T follicular helper cell (primary cell): ENCODE data around the gene ZP2.
A peak's percentile ranks its signal among the peaks of the same experiment; 100 is the strongest.
"Not testable (repeated sequence)": the region's sequence is repeated elsewhere in the genome, so short reads cannot be mapped to it uniquely, and the experiment has no call there.

Source experiments
- DNase-seq: peaks from one replicate; pipeline ENCODE4 v3.0.0-alpha.2; 2020; ENCODE audit warnings: low read depth

The ZP2 gene

GRCh38 chr16:21170116-21170515, 41.3 kb downstream of the ZP2 start:
- not testable (repeated sequence) for DNase-seq

DNA sequence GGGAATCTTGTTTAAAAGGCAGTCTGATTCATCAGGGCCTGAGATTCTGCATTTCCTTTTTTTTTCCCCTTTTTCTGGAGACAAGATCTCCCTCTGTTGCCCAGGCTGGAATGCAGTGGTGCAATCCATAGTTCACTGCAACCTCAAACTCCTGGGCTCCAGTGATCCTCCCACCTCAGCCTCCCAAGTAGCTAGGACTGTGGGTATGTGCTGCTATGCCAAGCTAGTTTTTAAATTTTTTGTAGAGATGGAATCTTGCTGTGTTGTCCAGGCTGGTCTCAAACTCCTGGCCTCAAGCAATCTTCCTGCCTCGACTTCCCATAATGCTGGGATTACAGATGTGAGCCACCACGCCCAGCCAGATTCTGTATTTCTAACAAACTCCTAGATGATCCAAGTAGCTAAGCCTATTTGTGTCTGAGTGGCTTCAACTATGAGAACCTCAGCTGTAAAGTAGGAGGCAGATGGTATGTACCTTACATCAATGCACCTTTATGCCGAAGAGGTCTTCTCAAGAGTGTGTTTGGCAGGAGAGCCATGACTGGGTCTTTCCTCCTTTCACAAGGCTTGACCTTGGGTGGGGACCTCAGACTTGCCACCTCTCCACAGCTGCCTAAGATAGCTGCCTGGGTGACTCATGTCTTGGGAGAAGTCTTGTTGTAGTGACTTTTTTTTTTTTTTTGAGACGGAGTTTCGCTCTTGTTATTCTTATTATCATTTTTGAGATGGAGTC, 42.0 kb downstream of the ZP2 start:
- no peak for DNase-seq

GRCh38 chr16:21167929-21168602, 43.3 kb downstream of the ZP2 start:
- DNase-seq: no peak

- DNase-seq: no peak
These were observed 44.0 kb downstream of the ZP2 start for GRCh38 chr16:21167360-21167759.

DNA sequence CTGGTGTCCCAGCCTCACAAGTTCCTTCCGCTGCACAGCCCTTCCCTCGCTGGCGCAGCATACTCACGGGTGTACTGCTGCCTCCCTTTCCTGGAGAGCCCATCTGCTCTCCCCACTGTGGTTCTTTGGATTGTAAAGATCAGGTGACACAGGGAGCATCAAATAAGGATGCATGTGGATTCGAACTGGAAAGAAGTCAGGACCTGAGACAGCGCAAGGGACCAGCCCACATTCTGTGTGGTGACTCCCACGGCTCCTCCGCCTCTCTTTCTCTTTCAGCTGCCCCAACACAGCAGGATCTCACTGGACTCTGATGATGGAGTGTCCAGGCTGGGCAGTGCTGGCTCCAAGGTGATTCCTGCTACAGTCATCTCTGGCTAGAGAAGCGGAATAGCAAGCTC, 44.8 kb downstream of the ZP2 start:
- no peak for DNase-seq

DNA sequence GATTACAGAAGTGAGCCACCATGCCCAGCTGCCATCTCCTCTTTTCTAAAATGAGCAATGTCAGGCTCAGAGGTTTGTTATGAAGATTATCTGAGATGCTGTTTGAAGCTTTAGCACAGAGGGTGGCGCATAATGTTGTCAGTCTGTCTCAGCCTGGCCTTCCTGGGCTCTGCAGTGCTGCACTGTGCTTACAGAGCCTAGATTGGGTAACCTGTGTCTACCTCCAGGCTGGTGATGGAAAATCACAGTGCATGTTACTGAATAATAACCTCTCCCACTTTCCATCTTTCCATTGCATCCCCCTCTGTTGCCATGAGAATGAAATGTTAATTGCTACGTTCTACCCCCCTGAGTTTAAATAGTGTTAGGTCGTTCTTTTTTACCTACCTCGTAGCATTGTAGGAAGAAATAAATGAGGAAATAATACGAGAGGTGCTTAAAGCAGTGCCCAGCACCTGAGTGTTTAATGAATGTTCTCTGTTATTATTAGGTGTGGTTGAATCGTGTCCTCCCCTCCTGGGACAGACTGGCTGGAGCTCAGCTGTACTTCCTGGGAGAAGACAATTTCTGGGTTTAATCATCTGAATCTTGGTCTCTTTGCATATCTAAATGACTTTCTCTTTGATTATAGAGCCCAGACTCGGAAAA, 46.7 kb downstream of the ZP2 start:
- DNase-seq: no peak

DNA sequence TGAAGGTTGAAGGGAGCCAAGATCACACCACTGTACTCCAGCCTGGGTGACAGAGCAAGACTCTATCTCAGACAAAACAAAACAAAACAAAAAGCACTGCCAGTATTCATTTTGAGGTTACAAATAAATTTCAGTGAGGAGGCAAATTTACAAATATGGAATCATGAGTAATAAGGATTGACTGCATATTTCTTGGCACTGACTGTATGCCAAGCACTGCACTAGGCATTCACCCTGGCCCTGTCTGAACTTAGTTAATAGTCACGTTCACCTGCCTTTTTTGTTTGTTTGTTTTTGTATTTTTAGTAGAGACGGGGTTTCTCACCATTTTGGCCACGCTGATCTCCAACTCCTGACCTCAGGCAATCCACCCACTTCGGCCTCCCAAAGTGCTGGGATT, 47.8 kb downstream of the ZP2 start:
- no peak for DNase-seq

- no peak for DNase-seq
These were observed 48.7 kb downstream of the ZP2 start for GRCh38 chr16:21162661-21163151.

GRCh38 chr16:21161211-21161610, 50.2 kb downstream of the ZP2 start:
- no peak for DNase-seq

DNA sequence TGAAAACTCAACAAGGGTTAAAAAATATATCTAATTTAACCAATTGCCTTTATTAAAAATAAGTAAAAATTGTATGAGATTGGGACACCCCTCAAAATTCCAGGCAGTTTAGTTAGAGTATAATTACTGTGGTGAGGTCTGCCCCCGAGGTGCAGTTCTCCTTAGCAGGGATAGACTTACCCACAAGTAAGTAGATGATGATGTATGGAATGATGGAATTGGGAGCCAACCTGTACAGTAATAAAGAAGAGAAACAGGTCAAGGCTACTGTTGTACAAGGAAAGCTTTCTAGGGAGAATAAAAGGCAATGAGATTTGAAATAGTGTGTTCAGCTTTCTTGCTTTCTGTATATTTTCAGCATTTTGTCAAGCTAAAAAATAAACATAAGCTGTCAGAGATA, 51.1 kb downstream of the ZP2 start:
- DNase-seq: no peak

GRCh38 chr16:21159281-21159951, 52.0 kb downstream of the ZP2 start:
- DNase-seq: no peak

DNA sequence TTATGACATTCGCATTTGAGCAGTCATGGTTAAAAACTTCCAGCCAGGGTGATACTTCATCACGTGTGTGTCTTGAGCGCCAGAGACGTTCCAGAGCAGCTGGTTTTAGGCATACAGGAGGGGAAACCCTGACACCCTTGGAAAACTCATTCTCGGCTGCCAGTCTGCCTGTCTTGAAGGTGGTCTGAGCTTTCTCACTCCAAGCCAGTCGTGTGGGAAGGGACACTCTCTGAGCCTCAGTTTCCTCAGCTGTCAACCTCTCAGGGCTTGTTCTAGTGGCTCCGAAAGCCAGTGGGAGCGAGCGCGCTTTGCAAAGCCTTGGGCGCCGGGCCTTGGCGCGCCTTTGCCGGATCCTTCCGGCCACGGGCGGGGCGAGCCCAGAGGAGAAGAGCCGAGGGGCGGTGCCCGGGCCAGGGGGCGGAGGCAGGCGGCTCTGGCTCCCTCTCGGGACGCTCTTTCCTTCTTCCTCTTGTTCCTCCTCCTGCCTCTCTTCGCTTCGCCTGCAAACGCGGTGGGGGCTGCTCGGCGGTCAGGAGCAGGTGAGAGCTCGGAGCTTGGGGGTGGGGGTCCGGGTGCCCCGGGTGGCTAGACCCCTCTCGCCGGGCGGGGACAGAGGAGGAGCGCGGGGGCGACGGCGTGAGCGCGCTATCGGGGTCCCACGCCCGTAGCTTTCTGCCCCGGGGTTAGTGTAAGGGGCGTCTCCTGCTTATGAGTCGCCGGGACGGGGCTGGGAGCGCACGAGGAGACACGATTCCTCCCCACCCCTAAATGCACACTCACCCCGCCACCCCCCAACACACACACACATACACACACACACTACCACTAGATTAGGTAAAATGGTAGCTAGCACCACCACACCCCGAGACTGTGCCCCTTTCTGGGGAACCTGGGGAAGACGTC, 52.9 kb downstream of the ZP2 start, which contains the start of gene LDAF1:
LDAF1 (plus strand) TSS at position 467 of the 903 bp plus-strand sequence. CDS start 2,509 bp downstream, outside the sequence.
- peak; percentile 68 for DNase-seq

- no peak for DNase-seq
These were observed 53.7 kb downstream of the ZP2 start for GRCh38 chr16:21157632-21158031.

GRCh38 chr16:21156767-21157467, 54.5 kb downstream of the ZP2 start:
- no peak for DNase-seq

GRCh38 chr16:21156011-21156410, 55.4 kb downstream of the ZP2 start:
- not testable (repeated sequence) for DNase-seq

DNA sequence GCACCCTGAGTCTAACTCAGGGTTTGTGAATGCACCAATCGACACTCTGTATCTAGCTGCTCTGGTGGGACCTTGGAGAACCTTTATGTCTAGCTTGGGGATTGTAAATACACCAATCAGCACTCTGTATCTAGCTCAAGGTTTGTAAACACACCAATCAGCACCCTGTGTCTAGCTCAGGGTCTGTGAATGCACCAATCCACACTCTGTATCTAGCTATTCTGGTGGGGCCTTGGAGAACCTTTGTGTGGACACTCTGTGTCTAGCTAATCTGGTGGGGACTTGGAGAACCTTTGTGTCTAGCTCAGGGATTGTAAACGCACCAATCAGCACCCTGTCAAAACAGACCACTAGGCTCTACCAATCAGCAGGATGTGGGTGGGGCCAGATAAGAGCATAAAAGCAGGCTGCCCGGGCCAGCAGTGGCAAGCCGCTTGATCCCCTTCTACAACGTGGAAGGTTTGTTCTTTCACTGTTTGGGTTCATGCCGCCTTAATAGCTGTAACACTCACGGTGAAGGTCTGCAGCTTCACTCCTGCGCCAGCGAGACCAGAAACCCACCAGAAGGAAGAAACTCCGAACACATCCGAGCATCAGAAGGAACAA, 58.1 kb downstream of the ZP2 start:
- DNase-seq: not testable (repeated sequence)

DNA sequence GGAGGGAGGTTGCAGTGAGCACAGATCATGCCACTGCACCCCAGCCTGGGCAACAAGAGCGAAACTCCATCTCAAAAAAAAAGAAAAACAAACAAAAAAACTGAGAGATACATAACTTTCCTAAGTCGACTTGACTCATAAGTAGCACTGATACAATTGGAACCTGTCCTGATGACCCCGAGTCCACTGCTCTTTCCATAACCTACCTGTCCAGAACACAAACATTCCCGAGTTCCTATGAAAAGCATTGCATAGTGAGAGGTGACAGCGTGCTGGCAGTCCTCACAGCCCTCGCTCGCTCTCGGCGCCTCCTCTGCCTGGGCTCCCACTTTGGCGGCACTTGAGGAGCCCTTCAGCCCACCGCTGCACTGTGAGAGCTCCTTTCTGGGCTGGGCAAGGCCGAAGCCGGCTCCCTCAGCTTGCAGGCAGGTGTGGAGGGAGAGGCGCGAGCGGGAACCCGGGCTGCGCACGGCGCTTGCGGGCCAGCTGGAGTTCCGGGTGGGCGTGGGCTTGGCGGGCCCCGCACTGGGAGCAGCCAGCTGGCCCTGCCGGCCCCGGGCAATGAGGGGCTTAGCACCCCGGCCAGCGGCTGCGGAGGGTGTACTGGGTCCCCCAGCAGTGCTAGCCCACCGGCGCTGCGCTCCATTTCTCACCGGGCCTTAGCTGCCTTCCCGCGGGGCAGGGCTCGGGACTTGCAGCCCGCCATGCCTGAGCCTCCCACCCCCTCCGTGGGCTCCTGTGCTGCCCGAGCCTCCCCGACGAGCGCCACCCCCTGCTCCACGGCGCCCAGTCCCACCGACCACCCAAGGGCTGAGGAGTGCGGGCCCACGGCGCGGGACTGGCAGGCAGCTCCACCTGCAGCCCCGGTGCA, 59.0 kb downstream of the ZP2 start:
- not testable (repeated sequence) for DNase-seq

DNA sequence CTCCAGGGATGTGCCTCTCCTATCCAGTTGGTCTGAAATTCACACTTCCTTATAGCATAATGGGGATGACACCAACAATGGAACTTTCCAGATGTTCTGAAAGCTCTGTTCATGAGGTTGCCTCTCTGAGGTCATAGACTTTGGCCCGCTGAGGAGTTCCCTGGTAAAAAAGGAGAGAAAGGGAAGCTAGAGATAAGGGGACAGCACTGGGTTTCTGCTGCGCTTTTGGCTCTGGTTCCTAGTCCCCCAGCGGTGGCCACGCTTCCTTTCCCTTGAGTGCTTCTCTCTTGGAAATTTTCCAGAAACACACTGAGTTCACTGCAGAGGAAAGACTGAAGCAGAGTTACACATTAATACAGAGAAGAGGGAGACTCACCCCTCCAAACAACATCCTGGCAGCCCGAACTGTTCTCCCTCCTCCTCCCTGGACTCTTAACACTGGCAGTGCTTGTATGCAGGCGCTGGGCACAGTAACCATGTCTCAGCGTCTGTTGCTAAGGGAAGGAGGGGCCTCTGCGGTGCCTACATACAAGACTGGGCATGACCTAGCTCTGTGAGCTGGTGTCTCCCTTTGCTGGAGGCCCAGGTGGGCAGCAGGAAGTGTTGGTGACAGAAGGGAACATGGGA, 60.9 kb downstream of the ZP2 start, which contains the start of gene DNAH3:
DNAH3 (minus strand) TSS at position 472 of the 627 bp plus-strand sequence. CDS start 527 bp downstream, outside the sequence.
- no peak for DNase-seq
